Tibial artery (tissue), 4 donors: ENCODE results near the gene ROBO1.

Experiments
- DNase-seq, 2 donors: peaks; one replicate each; pipeline ENCODE4 v3.0.0-alpha.2; 2019
- H3K27ac ChIP-seq, 2 donors: fragments of 200-600 bp; sonication (generic) in 1 of 2; 1 replicate in 1 of 2; 2 replicates in 1 of 2; pipeline ENCODE4 v1.5.1; 2018 to 2019; ENCODE audit warnings: mild to moderate bottlenecking in 1 of 2
- H3K27me3 ChIP-seq, 2 donors: fragments of 200-600 bp; sonication (generic) in 1 of 2; one replicate each; pipeline versions ENCODE4 v1.5.1 to v1.6.0; 2016 to 2019
- H3K36me3 ChIP-seq, 3 donors: fragments of 200-600 bp; sonication (generic) in 2 of 3; one replicate each; pipeline ENCODE4 v1.5.1; 2016 to 2019; ENCODE audit warnings: mild to moderate bottlenecking in 2 of 3
- H3K4me1 ChIP-seq, 4 donors: fragments of 200-600 bp; sonication (generic) in 2 of 4; 1 replicate in 3 of 4; 2 replicates in 1 of 4; pipeline ENCODE4 v1.5.1; 2016 to 2019
- H3K4me3 ChIP-seq, 2 donors: fragments of 200-600 bp; sonication (generic) in 1 of 2; 1 replicate in 1 of 2; 2 replicates in 1 of 2; pipeline ENCODE4 v1.5.1; 2018 to 2019; ENCODE audit warnings: mild to moderate bottlenecking in 2 of 2
- H3K9me3 ChIP-seq, 3 donors: fragments of 200-600 bp; sonication (generic) in 1 of 3; one replicate each; pipeline ENCODE4 v1.5.1; 2016 to 2019
- intact Hi-C: fragments of 100-400 bp; cut with DNase I; formaldehyde crosslinking; loops from one replicate; pipeline ENCODE4 v1.15.0; 2023; ENCODE audit warnings: low total_unique reads
- TF ChIP-seq, protein P1 (sequence below), 2 experiments: fragments of 200-600 bp in 1 of 2; fragments of 450-650 bp in 1 of 2; IDR thresholded peaks; one replicate each; pipeline ENCODE4 v1.5.1; 2017 to 2019; ENCODE audit warnings: antibody characterized with exemption in 2 of 2, mild to moderate bottlenecking in 1 of 2, moderate library complexity in 1 of 2

ROBO1 gene

DNA sequence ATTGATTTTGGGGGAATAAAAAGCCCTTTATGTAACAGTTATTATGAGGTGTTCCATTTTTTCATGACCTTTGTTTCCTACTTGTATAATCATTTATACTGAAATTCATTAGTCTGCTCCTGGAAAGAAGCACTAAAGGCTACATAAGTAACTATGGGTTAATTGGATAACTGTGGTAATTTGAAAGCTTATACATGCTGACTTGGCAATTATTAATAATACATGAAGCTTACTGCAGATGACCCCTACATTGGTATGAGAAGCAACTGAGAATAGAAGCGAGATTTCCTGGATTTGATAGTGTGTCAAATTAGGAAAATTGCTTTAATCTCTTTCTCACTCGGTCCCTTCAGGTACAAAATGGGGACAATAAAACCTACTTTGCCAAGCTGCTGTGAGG, 658.0 kb downstream of the ROBO1 start:
- H3K9me3 ChIP-seq, result no peaks in the 10 kb centered on the region
- no peak overlapping the region for H3K4me3 ChIP-seq
- H3K27me3 ChIP-seq, result no peaks in the 10 kb centered on the region
- intact Hi-C loops, result no loop called here
- H3K36me3 ChIP-seq, result no peaks in the 10 kb centered on the region
- H3K27ac ChIP-seq, result no peak overlapping the region
- TF ChIP-seq, protein P1, sequence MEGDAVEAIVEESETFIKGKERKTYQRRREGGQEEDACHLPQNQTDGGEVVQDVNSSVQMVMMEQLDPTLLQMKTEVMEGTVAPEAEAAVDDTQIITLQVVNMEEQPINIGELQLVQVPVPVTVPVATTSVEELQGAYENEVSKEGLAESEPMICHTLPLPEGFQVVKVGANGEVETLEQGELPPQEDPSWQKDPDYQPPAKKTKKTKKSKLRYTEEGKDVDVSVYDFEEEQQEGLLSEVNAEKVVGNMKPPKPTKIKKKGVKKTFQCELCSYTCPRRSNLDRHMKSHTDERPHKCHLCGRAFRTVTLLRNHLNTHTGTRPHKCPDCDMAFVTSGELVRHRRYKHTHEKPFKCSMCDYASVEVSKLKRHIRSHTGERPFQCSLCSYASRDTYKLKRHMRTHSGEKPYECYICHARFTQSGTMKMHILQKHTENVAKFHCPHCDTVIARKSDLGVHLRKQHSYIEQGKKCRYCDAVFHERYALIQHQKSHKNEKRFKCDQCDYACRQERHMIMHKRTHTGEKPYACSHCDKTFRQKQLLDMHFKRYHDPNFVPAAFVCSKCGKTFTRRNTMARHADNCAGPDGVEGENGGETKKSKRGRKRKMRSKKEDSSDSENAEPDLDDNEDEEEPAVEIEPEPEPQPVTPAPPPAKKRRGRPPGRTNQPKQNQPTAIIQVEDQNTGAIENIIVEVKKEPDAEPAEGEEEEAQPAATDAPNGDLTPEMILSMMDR (IDR thresholded peaks at IDR 0.05), result no peak
- no peaks in the 10 kb centered on the region for H3K4me1 ChIP-seq
- no peak for DNase-seq

GRCh38 chr3:79103307-79103706, 664.5 kb downstream of the ROBO1 start:
- Histone ChIP-seq H3K4me1 (no peaks in the 10 kb centered on the region), H3K27ac (no peak overlapping the region), H3K36me3 (no peaks in the 10 kb centered on the region), H3K4me3 (no peak overlapping the region), H3K9me3 (no peaks in the 10 kb centered on the region), H3K27me3 (no peaks in the 10 kb centered on the region)
- TF ChIP-seq, protein P1 (IDR thresholded peaks at IDR 0.05), result no peak
- DNase-seq, result no peak
- intact Hi-C loops, result no loop called here

- Histone ChIP-seq H3K36me3 (no peaks in the 10 kb centered on the region), H3K4me3 (no peak overlapping the region), H3K4me1 (no peaks in the 10 kb centered on the region), H3K9me3 (no peaks in the 10 kb centered on the region), H3K27ac (no peak overlapping the region), H3K27me3 (no peaks in the 10 kb centered on the region)
- DNase-seq, result no peak
- intact Hi-C loops, result no loop called here
- TF ChIP-seq, protein P1 (IDR thresholded peaks at IDR 0.05), result no peak
Measured at GRCh38 chr3:79097964-79098660, 669.7 kb downstream of the ROBO1 start.

GRCh38 chr3:79094654-79095053, 673.1 kb downstream of the ROBO1 start:
- intact Hi-C loops, result no loop called here
- no peak overlapping the region for H3K4me3 ChIP-seq
- no peaks in the 10 kb centered on the region for H3K9me3 ChIP-seq
- TF ChIP-seq, protein P1 (IDR thresholded peaks at IDR 0.05), result no peak
- H3K27ac ChIP-seq, result no peak overlapping the region
- DNase-seq, result no peak
- H3K27me3 ChIP-seq, result no peaks in the 10 kb centered on the region
- no peaks in the 10 kb centered on the region for H3K36me3 ChIP-seq
- H3K4me1 ChIP-seq, result no peaks in the 10 kb centered on the region

- no peaks in the 10 kb centered on the region for H3K9me3 ChIP-seq
- H3K4me3 ChIP-seq, result no peak overlapping the region
- DNase-seq, result peak in 1 of 2 donors; percentile 19
- intact Hi-C loops, result no loop called here
- TF ChIP-seq, protein P1 (IDR thresholded peaks at IDR 0.05), result peak; percentile 40 to 60
- H3K36me3 ChIP-seq, result no peaks in the 10 kb centered on the region
- no peaks in the 10 kb centered on the region for H3K27me3 ChIP-seq
- H3K27ac ChIP-seq, result no peak overlapping the region
- H3K4me1 ChIP-seq, result no peaks in the 10 kb centered on the region
Measured at GRCh38 chr3:79086514-79086913, 681.3 kb downstream of the ROBO1 start.

- no peak overlapping the region for H3K27ac ChIP-seq
- H3K9me3 ChIP-seq, result no peaks in the 10 kb centered on the region
- H3K4me1 ChIP-seq, result no peaks in the 10 kb centered on the region
- H3K4me3 ChIP-seq, result no peak overlapping the region
- no peak for DNase-seq
- TF ChIP-seq, protein P1 (IDR thresholded peaks at IDR 0.05), result no peak
- H3K27me3 ChIP-seq, result no peaks in the 10 kb centered on the region
- H3K36me3 ChIP-seq, result no peaks in the 10 kb centered on the region
- intact Hi-C loops, result no loop called here
Measured at GRCh38 chr3:79085171-79085570, 682.6 kb downstream of the ROBO1 start.
